OCI-LY1 (cell line): ENCODE results near the gene WWOX.

Source experiments
- H2AFZ ChIP-seq: fragments of 200-600 bp; sonication (generic), shearing (Covaris generic); 2 replicates; pipeline ENCODE4 v1.6.0; 2014; ENCODE audit warnings: antibody characterized with exemption, mild to moderate bottlenecking, low read length
- H3F3A ChIP-seq: fragments of 200-600 bp; sonication (generic), shearing (Covaris generic); 2 replicates; pipeline ENCODE4 v1.6.0; 2014; ENCODE audit warnings: mild to moderate bottlenecking, antibody characterized with exemption, low read length, moderate library complexity; ENCODE audit not compliant: insufficient read depth
- H3K27ac ChIP-seq: fragments of 200-600 bp; sonication (generic); 2 replicates; pipeline ENCODE4 v1.5.1; 2014; ENCODE audit warnings: low read length, mixed run types, mild to moderate bottlenecking, low read depth; ENCODE audit not compliant: poor library complexity, severe bottlenecking
- H3K27me3 ChIP-seq: fragments of 200-600 bp; sonication (generic); 2 replicates; pipeline ENCODE4 v1.6.0; 2014; ENCODE audit warnings: antibody characterized with exemption, mild to moderate bottlenecking, low read length, moderate library complexity; ENCODE audit not compliant: insufficient read depth
- H3K36me3 ChIP-seq: fragments of 200-600 bp; sonication (generic); 2 replicates; pipeline ENCODE4 v1.6.1; 2014; ENCODE audit warnings: mild to moderate bottlenecking, antibody characterized with exemption, low read length, moderate library complexity, mixed read lengths; ENCODE audit not compliant: insufficient read depth
- H3K4me1 ChIP-seq: fragments of 200-600 bp; sonication (generic); 2 replicates; pipeline ENCODE4 v1.5.1; 2014; ENCODE audit warnings: mild to moderate bottlenecking, low read length, moderate library complexity; ENCODE audit not compliant: insufficient read depth, severe bottlenecking
- H3K4me2 ChIP-seq: fragments of 200-600 bp; sonication (generic), shearing (Covaris generic); 2 replicates; pipeline ENCODE4 v1.6.1; 2014; ENCODE audit warnings: low read length
- H3K4me3 ChIP-seq: fragments of 200-600 bp; sonication (generic); 2 replicates; pipeline ENCODE4 v1.5.1; 2014; ENCODE audit warnings: low read length, low read depth, mild to moderate bottlenecking, mixed read lengths; ENCODE audit not compliant: poor library complexity, severe bottlenecking
- H3K79me2 ChIP-seq: fragments of 200-600 bp; shearing (Covaris generic); 2 replicates; pipeline ENCODE4 v1.6.1; 2016; ENCODE audit warnings: mixed run types, low read length, mixed read lengths; ENCODE audit not compliant: insufficient read depth
- H3K9ac ChIP-seq: fragments of 200-600 bp; sonication (generic), shearing (Covaris generic); 2 replicates; pipeline ENCODE4 v1.6.1; 2014; ENCODE audit warnings: mild to moderate bottlenecking, low read length, mixed read lengths
- H3K9me2 ChIP-seq: fragments of 200-600 bp; sonication (generic), shearing (Covaris generic); 2 replicates; pipeline ENCODE4 v1.6.1; 2014; ENCODE audit warnings: low read depth, mild to moderate bottlenecking, low read length, mixed read lengths
- H3K9me3 ChIP-seq: fragments of 200-600 bp; shearing (Covaris generic); 2 replicates; pipeline ENCODE4 v1.6.1; 2014; ENCODE audit warnings: low read length, mixed read lengths
- H4K20me1 ChIP-seq: fragments of 200-600 bp; sonication (generic), shearing (Covaris generic); 2 replicates; pipeline ENCODE4 v1.6.0; 2016; ENCODE audit warnings: mild to moderate bottlenecking, low read length; ENCODE audit not compliant: insufficient read depth
- CTCF ChIP-seq: fragments of 200-600 bp; sonication (generic), shearing (Covaris generic); IDR thresholded peaks from 2 replicates; pipeline ENCODE4 v1.5.1; 2017; ENCODE audit warnings: mild to moderate bottlenecking, antibody characterized with exemption, low read length, moderate library complexity, mixed read lengths
- EZH2 ChIP-seq: fragments of 200-600 bp; sonication (generic), shearing (Covaris generic); IDR thresholded peaks from 2 replicates; pipeline ENCODE4 v1.8.0; 2017; ENCODE audit warnings: borderline replicate concordance, mixed run types, mild to moderate bottlenecking, antibody characterized with exemption, low read length, moderate library complexity, mixed read lengths

WWOX gene

GRCh38 chr16:78154729-78155461 lies 55.4 kb downstream of the WWOX start:
- Histone ChIP-seq H3K27me3 (no peaks in the 10 kb centered on the region), H3K9me2 (no peaks in the 10 kb centered on the region), H3K4me1 (no peaks in the 10 kb centered on the region), H2AFZ (no peak overlapping the region), H3K79me2 (no peaks in the 10 kb centered on the region), H3K9ac (no peak overlapping the region), H4K20me1 (no peaks in the 10 kb centered on the region), H3K27ac (no peak overlapping the region), H3K9me3 (no peaks in the 10 kb centered on the region), H3K4me2 (no peak overlapping the region), H3K36me3 (no peaks in the 10 kb centered on the region), H3F3A (no peaks in the 10 kb centered on the region), H3K4me3 (no peak overlapping the region)
- no peak for TF ChIP-seq EZH2

- H4K20me1 ChIP-seq, result no peaks in the 10 kb centered on the region
- H3K36me3 ChIP-seq, result no peaks in the 10 kb centered on the region
- H3K9me2 ChIP-seq, result no peaks in the 10 kb centered on the region
- H3K4me2 ChIP-seq, result no peak overlapping the region
- no peaks in the 10 kb centered on the region for H3K79me2 ChIP-seq
- no peak overlapping the region for H3K4me3 ChIP-seq
- TF ChIP-seq EZH2 (no peak), CTCF (no peak)
- no peaks in the 10 kb centered on the region for H3K9me3 ChIP-seq
- H2AFZ ChIP-seq, result no peak overlapping the region
- no peaks in the 10 kb centered on the region for H3F3A ChIP-seq
- no peak overlapping the region for H3K9ac ChIP-seq
- no peaks in the 10 kb centered on the region for H3K27me3 ChIP-seq
- H3K4me1 ChIP-seq, result no peaks in the 10 kb centered on the region
- no peak overlapping the region for H3K27ac ChIP-seq
Measured at GRCh38 chr16:78155791-78156345, 56.4 kb downstream of the WWOX start.

GRCh38 chr16:78161023-78161729 lies 61.7 kb downstream of the WWOX start:
- Histone ChIP-seq H3K4me2 (no peak overlapping the region), H3K4me1 (no peaks in the 10 kb centered on the region), H3K4me3 (no peak overlapping the region), H3K36me3 (no peaks in the 10 kb centered on the region), H3F3A (no peaks in the 10 kb centered on the region), H3K9ac (no peak overlapping the region), H3K27ac (no peak overlapping the region), H3K79me2 (no peaks in the 10 kb centered on the region), H3K9me2 (no peaks in the 10 kb centered on the region), H2AFZ (no peak overlapping the region), H4K20me1 (no peaks in the 10 kb centered on the region), H3K27me3 (no peaks in the 10 kb centered on the region), H3K9me3 (no peaks in the 10 kb centered on the region)
- TF ChIP-seq EZH2, result no peak
- TF ChIP-seq CTCF, result no peak
